Calu3 (cell line): ENCODE data around the gene RPS6KB1. TPM values are rescaled to one million over a fixed set of nuclear protein-coding genes. Genes with fewer than 3 reads are reported as not detected.

Source experiments
- BruUV-seq: library from RNA; stranded (reverse); fragments of 400-500 nt; replicated peaks from 2 replicates; lab custom pipeline; 2021; lab: Mats Ljungman, UMichigan
- CTCF ChIA-PET: fragments of 300-600 bp; sonication (Branson Sonifier 250); formaldehyde crosslinking; loops from one replicate; lab custom pipeline; 2022; ENCODE audit warnings: antibody characterized with exemption; lab: Charles Lee
- DNase-seq: peaks from one replicate; pipeline ENCODE4 v3.0.0; 2022
- H3K27ac Mint-ChIP-seq: one replicate; pipeline ENCODE4 v1.8.0; 2022; ENCODE audit warnings: mixed read lengths; ENCODE audit not compliant: unreplicated experiment
- H3K27me3 Mint-ChIP-seq: one replicate; pipeline ENCODE4 v1.8.0; 2022; ENCODE audit warnings: mixed read lengths; ENCODE audit not compliant: unreplicated experiment
- H3K36me3 Mint-ChIP-seq: one replicate; pipeline ENCODE4 v1.8.0; 2022; ENCODE audit warnings: mild to moderate bottlenecking, moderate library complexity, mixed read lengths; ENCODE audit not compliant: insufficient read depth, unreplicated experiment
- H3K4me1 Mint-ChIP-seq: one replicate; pipeline ENCODE4 v1.8.0; 2022; ENCODE audit warnings: mild to moderate bottlenecking, low read depth, mixed read lengths; ENCODE audit not compliant: unreplicated experiment
- H3K4me3 Mint-ChIP-seq: one replicate; pipeline ENCODE4 v1.8.0; 2022; ENCODE audit warnings: mild to moderate bottlenecking, low read depth, moderate library complexity, mixed read lengths; ENCODE audit not compliant: unreplicated experiment
- H3K9me3 Mint-ChIP-seq: one replicate; pipeline ENCODE4 v1.8.0; 2022; ENCODE audit warnings: low read depth, mixed read lengths; ENCODE audit not compliant: unreplicated experiment
- CTCF ChIP-seq: fragments of 200-600 bp; IDR thresholded peaks from one replicate; pipeline ENCODE4 v1.8.0; 2022; ENCODE audit warnings: antibody characterized with exemption; ENCODE audit not compliant: unreplicated experiment
- intact Hi-C: fragments of 100-400 bp; cut with micrococcal nuclease; formaldehyde crosslinking; loops from one replicate; pipeline ENCODE4 v1.10.0; 2022; ENCODE audit not compliant: unreplicated experiment
- total RNA-seq: library from RNA; stranded (reverse); gene quantifications from 2 replicates; pipeline ENCODE4 v1.2.3, GENCODE V29; 2022

Gene RPS6KB1
- total RNA-seq, 1 experiment from 2014 or later: 34.5 TPM

- Mint-ChIP-seq H3K4me3 (peak overlapping the region; percentile 0), H3K27me3 (no peaks in the 10 kb centered on the region), H3K27ac (peak overlapping the region; percentile 78), H3K36me3 (peaks cover 36% of the 10 kb centered on the region), H3K4me1 (peaks cover 28% of the 10 kb centered on the region), H3K9me3 (no peaks in the 10 kb centered on the region)
- no TSS peak for BruUV-seq
- intact Hi-C loops: loop anchor here (1.0 kb wide), 1 partner anchor 11 kb away; no protein-coding TSS in a partner anchor
- CTCF ChIA-PET: interaction anchor here (0.5 to 1.6 kb wide), 3 partner anchors 9 to 819 kb away, joined by 3 to 6 read pairs (median 4); no protein-coding TSS in a partner anchor
- peak; percentile 37 for DNase-seq
- no peak for TF ChIP-seq CTCF
Measured at GRCh38 chr17:59856859-59857794, 35.8 kb upstream of the RPS6KB1 start.

GRCh38 chr17:59858167-59858816 lies 34.6 kb upstream of the RPS6KB1 start:
- Mint-ChIP-seq H3K4me3 (no peak overlapping the region), H3K27ac (peak overlapping the region; percentile 78), H3K4me1 (peaks cover 22% of the 10 kb centered on the region), H3K9me3 (no peaks in the 10 kb centered on the region), H3K36me3 (peaks cover 31% of the 10 kb centered on the region), H3K27me3 (no peaks in the 10 kb centered on the region)
- BruUV-seq: no TSS peak
- intact Hi-C loops: loop anchor here (2.0 kb wide), 1 partner anchor 105 kb away; no protein-coding TSS in a partner anchor
- CTCF ChIA-PET: interaction anchor here (0.8 to 1.5 kb wide), 4 partner anchors 10 to 104 kb away, joined by 3 to 13 read pairs (median 4); no protein-coding TSS in a partner anchor
- TF ChIP-seq CTCF: no peak
- DNase-seq: no peak

GRCh38 chr17:59858932-59859331 lies 34.0 kb upstream of the RPS6KB1 start:
- H3K4me1 Mint-ChIP-seq: peaks cover 17% of the 10 kb centered on the region
- no peaks in the 10 kb centered on the region for H3K9me3 Mint-ChIP-seq
- H3K27me3 Mint-ChIP-seq: no peaks in the 10 kb centered on the region
- no peak for TF ChIP-seq CTCF
- intact Hi-C loops: loop anchor here (2.0 kb wide), 1 partner anchor 106 kb away; no protein-coding TSS in a partner anchor
- no peak overlapping the region for H3K27ac Mint-ChIP-seq
- peaks cover 26% of the 10 kb centered on the region for H3K36me3 Mint-ChIP-seq
- no peak for DNase-seq
- CTCF ChIA-PET: interaction anchor here (0.8 to 1.5 kb wide), 7 partner anchors 9 to 112 kb away, joined by 3 to 14 read pairs (median 4); no protein-coding TSS in a partner anchor
- no TSS peak for BruUV-seq
- no peak overlapping the region for H3K4me3 Mint-ChIP-seq

GRCh38 chr17:59859444-59860025 lies 33.4 kb upstream of the RPS6KB1 start:
- H3K4me3 Mint-ChIP-seq: no peak overlapping the region
- peaks cover 17% of the 10 kb centered on the region for H3K4me1 Mint-ChIP-seq
- DNase-seq: no peak
- intact Hi-C loops: loop anchor here (2.0 kb wide), 1 partner anchor 107 kb away; no protein-coding TSS in a partner anchor
- CTCF ChIA-PET: interaction anchor here (0.7 to 1.5 kb wide), 8 partner anchors 10 to 112 kb away, joined by 3 to 14 read pairs (median 4); no protein-coding TSS in a partner anchor
- H3K27ac Mint-ChIP-seq: no peak overlapping the region
- no peaks in the 10 kb centered on the region for H3K9me3 Mint-ChIP-seq
- peaks cover 21% of the 10 kb centered on the region for H3K36me3 Mint-ChIP-seq
- H3K27me3 Mint-ChIP-seq: no peaks in the 10 kb centered on the region
- TF ChIP-seq CTCF: no peak
- BruUV-seq: no TSS peak
